GM21360 (cell line): Measurements from ENCODE around the gene PPIG.
"Not testable (repeated sequence)": the region's sequence is repeated elsewhere in the genome, so short reads cannot be mapped to it uniquely, and the experiment has no call there.

Source experiments
- ATAC-seq: cut with Tn5 transposase; IDR thresholded peaks from one replicate; pipeline ENCODE4 v1.9.1; 2021; ENCODE audit warnings: mild to moderate bottlenecking, moderate library complexity; ENCODE audit not compliant: unreplicated experiment

The PPIG gene

DNA sequence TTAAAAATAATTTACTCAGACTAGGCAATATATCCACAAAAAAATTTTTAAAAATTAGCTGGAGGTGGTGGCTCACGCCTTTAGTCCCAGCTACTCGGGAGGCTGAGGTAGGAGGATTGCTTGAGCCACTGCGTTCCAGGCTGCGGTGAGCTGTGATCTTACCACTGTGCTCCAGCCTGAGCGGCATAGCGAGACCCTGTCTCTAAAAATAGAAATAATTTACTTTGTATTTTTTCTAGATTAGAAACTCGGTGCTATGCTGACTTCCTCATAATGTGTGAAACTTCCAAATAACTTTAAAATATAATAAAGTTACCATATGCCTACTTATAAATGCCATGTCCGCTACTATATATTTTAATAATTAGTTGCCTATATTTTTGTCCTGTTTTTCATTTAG is 6.7 kb downstream of the PPIG start:
- no peak for ATAC-seq

DNA sequence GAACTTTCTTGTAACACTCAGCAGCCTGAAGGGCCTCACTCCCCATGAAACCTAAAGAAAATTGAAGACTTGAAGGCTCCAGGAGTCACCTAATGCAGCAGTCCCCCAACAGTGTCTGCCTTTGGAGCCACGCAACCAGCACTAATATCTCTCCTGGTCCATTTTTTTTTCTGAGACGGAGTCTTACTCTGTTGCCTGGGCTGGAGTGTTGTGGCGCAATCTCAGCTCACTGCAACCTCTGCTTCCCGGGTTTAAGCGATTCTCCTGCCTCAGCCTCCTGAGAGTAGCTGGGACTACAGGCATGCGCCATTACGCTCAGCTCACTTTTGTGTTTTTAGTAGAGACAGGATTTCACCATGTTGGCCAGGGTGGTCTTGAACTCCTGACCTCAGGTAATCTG is 12.4 kb downstream of the PPIG start:
- ATAC-seq = not testable (repeated sequence)

- ATAC-seq = no peak
Observed at GRCh38 chr2:169598982-169599381, 14.8 kb downstream of the PPIG start.

GRCh38 chr2:169599568-169599967 is 15.4 kb downstream of the PPIG start:
- no peak for ATAC-seq

DNA sequence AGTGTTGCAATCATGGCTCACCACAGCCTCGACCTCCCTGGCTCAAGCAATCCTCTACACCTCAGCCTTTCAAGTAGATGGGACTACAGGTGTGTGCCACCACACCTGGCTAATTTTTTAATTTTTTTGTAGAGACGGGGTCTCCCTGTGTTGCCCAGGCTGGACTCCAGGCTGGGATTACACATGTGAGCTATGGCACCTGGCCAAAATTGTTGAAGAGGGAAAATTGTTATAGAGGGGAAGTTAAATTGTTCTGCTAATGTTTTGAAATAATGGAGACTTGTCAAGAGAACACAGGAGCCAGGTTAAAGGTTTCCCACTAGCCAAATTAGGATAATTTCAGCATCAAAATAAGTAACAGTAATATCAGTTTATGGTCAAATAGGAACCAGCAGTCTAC is 25.1 kb downstream of the PPIG start:
- no peak for ATAC-seq

- ATAC-seq = no peak
Observed at GRCh38 chr2:169613876-169614275, 29.7 kb downstream of the PPIG start.

GRCh38 chr2:169615982-169616381 is 31.8 kb downstream of the PPIG start:
- ATAC-seq = not testable (repeated sequence)

DNA sequence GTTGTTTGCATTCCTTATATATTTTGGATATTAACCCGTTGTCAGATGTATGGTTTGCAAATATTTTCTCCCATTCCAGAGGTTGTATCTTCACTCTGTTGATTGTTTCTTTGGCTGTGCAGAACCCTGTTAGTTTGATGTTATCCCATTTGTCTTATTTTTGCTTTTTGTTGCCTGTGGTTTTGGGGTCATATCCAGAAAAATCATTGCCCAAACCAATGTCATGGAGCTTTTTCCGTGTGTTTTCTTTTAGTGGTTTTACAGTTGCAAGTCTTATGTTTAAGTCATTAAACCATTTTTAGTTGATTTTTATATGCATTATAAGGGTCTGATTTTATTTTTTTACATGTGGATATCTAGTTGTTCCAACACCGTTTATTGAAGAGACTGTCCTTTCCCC is 35.8 kb downstream of the PPIG start:
- no peak for ATAC-seq

- no peak for ATAC-seq
Observed at GRCh38 chr2:169620509-169620908, 36.4 kb downstream of the PPIG start.

GRCh38 chr2:169623235-169623634 is 39.1 kb downstream of the PPIG start:
- no peak for ATAC-seq

- no peak for ATAC-seq
Observed at GRCh38 chr2:169625781-169626180, 41.6 kb downstream of the PPIG start.

DNA sequence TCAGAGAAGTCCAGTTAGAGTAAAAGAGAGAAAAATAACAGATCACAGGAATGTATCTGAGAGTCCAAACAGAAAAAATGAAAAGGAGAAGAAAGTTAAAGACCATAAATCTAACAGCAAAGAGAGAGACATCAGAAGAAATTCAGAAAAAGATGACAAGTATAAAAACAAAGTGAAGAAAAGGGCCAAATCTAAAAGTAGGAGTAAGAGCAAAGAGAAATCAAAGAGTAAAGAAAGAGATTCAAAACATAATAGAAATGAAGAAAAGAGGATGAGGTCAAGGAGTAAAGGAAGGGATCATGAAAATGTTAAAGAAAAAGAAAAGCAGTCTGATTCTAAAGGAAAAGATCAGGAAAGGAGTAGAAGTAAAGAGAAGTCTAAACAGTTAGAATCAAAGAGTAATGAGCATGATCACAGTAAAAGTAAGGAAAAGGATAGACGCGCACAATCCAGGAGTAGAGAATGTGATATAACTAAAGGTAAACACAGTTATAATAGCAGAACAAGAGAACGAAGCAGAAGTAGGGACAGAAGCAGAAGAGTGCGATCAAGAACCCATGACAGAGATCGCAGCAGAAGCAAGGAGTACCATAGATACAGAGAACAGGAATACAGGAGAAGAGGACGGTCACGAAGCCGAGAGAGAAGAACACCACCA is 52.4 kb downstream of the PPIG start:
- ATAC-seq = no peak

DNA sequence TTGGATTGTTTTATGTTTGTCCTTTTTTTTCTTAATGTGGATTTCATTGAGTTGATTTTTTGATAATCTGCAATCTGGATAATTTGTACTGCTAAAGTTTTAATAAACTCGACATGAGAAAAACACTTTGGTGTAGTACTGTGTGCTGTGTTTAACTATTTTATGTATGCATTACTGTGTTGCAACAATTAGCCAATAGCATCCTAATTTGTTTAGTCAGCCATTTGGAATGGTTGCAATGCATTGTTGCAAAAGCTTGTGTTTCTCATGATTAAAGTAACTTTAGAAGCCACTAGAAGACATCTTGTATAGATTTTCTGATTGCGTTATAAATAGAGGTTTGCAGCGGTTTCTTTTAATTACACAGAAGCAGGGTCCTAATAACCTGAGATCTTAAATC is 53.5 kb downstream of the PPIG start:
- no peak for ATAC-seq

DNA sequence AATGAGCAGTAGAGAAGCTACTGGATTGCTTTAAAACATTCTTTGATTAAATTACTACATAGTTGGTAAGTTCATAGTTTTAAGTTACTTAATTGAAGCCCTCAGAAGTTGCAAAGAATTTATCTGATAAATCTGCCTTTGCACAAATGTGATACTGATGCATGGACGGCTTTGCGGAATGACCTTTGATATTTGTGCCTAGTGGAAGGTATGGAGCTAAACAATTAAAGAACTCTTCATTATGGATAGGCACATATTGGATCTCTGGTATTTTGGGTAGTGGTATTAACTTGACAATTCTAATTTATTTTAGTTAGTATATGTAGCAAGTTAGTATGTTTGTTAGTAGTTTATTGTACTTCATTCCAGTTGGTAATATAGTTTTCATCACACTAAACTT is 56.0 kb downstream of the PPIG start:
- no peak for ATAC-seq

- no peak for ATAC-seq
Observed at GRCh38 chr2:169641464-169641863, 57.3 kb downstream of the PPIG start.

DNA sequence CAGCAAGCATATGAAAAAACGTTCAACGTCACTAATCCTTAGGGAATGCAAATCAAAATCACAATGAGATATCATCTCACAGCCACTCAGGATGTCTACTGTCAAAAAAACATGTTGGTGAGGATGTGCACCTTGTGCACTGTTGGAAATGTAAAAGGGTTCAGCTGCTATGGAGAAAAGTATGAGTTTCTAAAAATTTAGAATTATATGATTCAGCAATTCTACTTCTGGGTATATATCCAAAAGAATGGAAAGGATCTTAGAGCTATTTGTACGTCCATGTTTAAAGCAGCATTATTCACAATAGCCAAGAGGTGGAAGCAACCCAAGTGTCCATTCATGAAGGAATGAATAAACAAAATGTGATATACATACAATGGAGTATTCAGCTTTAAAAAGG is 60.0 kb downstream of the PPIG start:
- ATAC-seq = no peak

- ATAC-seq = no peak
Observed at GRCh38 chr2:169647496-169647895, 63.3 kb downstream of the PPIG start.

GRCh38 chr2:169649278-169649677 is 65.1 kb downstream of the PPIG start:
- no peak for ATAC-seq

- no peak for ATAC-seq
Observed at GRCh38 chr2:169653636-169654035, 69.5 kb downstream of the PPIG start.

DNA sequence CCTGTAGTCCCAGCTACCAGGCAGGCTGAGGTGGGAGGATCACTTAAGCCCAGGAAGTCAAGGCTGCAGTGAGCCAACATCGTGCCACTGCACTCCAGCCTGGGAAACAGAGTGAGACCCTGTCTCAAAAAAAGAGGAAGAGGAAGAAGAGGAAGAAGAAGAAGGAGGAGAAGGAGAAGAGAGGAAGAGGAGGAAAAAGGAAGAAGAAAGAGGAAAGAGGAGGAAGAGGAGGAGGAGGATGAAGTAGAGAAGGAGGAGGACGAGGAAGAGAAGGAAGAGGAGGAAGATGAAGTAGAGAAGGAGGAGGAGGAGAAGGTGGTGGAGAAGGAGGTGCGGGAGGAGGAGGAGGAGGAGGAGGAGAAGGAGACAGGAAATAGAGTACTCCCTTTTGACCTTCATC is 72.0 kb downstream of the PPIG start:
- no peak for ATAC-seq

GRCh38 chr2:169658877-169659276 is 74.7 kb downstream of the PPIG start:
- ATAC-seq = no peak

- no peak for ATAC-seq
Observed at GRCh38 chr2:169659320-169659719, 75.2 kb downstream of the PPIG start.

- ATAC-seq = no peak
Observed at GRCh38 chr2:169661265-169661664, 77.1 kb downstream of the PPIG start.
